CD4-positive, alpha-beta T cell treated with Interferon alpha-2 for 1 hour (primary cell): ENCODE measurements around the gene ADORA1.

ENCODE experiments used
- DNase-seq, 2 donors: peaks; one replicate each; pipeline ENCODE4 v3.0.0-alpha.2; 2020 to 2022

The ADORA1 gene

GRCh38 chr1:203124011-203124410 is 3.5 kb upstream of the ADORA1 start:
- DNase-seq, result no peak

GRCh38 chr1:203124546-203125317 is 2.8 kb upstream of the ADORA1 start:
- no peak for DNase-seq

- no peak for DNase-seq
These were observed 1.2 kb upstream of the ADORA1 start for GRCh38 chr1:203126151-203126865.

GRCh38 chr1:203126866-203127665 is 460 bp upstream of the ADORA1 start:
- no peak for DNase-seq

- DNase-seq, result no peak
These were observed 847 bp downstream of the ADORA1 start for GRCh38 chr1:203128431-203128715.

GRCh38 chr1:203128716-203129500 is 1.4 kb downstream of the ADORA1 start:
- no peak for DNase-seq

- DNase-seq, result no peak
These were observed 2.1 kb downstream of the ADORA1 start for GRCh38 chr1:203129501-203130231.

GRCh38 chr1:203130358-203130985 is 2.9 kb downstream of the ADORA1 start:
- DNase-seq, result no peak

- DNase-seq, result no peak
These were observed 4.1 kb downstream of the ADORA1 start for GRCh38 chr1:203131548-203132200.

- no peak for DNase-seq
These were observed 6.6 kb downstream of the ADORA1 start for GRCh38 chr1:203133970-203134725.

- peak in 1 of 2 donors; percentile 5 for DNase-seq
These were observed 8.2 kb downstream of the ADORA1 start for GRCh38 chr1:203135636-203136305.

GRCh38 chr1:203136409-203137042 is 9.0 kb downstream of the ADORA1 start:
- no peak for DNase-seq

GRCh38 chr1:203137324-203137723 is 9.8 kb downstream of the ADORA1 start:
- DNase-seq, result no peak

GRCh38 chr1:203138066-203138465 is 10.5 kb downstream of the ADORA1 start:
- no peak for DNase-seq

GRCh38 chr1:203139976-203140475 is 12.5 kb downstream of the ADORA1 start:
- DNase-seq, result no peak

GRCh38 chr1:203140743-203141520 is 13.4 kb downstream of the ADORA1 start:
- no peak for DNase-seq

- no peak for DNase-seq
These were observed 14.6 kb downstream of the ADORA1 start for GRCh38 chr1:203142124-203142523.
